ENCODE measurements around the gene PADI1. TPM values are rescaled to one million over a fixed set of nuclear protein-coding genes. Genes with fewer than 3 reads are reported as not detected.
"Not testable (repeated sequence)": the region's sequence is repeated elsewhere in the genome, so short reads cannot be mapped to it uniquely, and the experiment has no call there.

PADI1 gene
- total RNA-seq, 1 experiment from 2014 or later: not detected

- not testable (repeated sequence) for H2AFZ ChIP-seq (ENCODE audit: low read length); H3K9me2 ChIP-seq (replicated peaks; ENCODE audit: insufficient read depth, low read length); H3K4me3 ChIP-seq (ENCODE audit: low read length); H3K36me3 ChIP-seq (ENCODE audit: insufficient read depth, low read length); H3K9ac ChIP-seq (ENCODE audit: low read length); H3K79me2 ChIP-seq (ENCODE audit: low read length); H3K9me3 ChIP-seq (ENCODE audit: low read length); H3K4me2 ChIP-seq (ENCODE audit: low read depth, low read length, poor library complexity, severe bottlenecking); H4K20me1 ChIP-seq (ENCODE audit: insufficient read depth, low read depth, low read length); H3K4me1 ChIP-seq (ENCODE audit: low read length); DNase-seq; H3K27ac ChIP-seq (ENCODE audit: low read length); H3K27me3 ChIP-seq (ENCODE audit: low read length)
These were observed 36.3 kb downstream of the PADI1 start for GRCh38 chr1:17241011-17241779.

GRCh38 chr1:17241780-17242074, 36.8 kb downstream of the PADI1 start:
- not testable (repeated sequence) for H3K27me3 ChIP-seq (ENCODE audit: low read length); H3K4me2 ChIP-seq (ENCODE audit: low read depth, low read length, poor library complexity, severe bottlenecking); H3K36me3 ChIP-seq (ENCODE audit: insufficient read depth, low read length); H4K20me1 ChIP-seq (ENCODE audit: insufficient read depth, low read depth, low read length); H3K79me2 ChIP-seq (ENCODE audit: low read length); H3K9ac ChIP-seq (ENCODE audit: low read length); H3K27ac ChIP-seq (ENCODE audit: low read length); H3K9me2 ChIP-seq (replicated peaks; ENCODE audit: insufficient read depth, low read length); H3K4me3 ChIP-seq (ENCODE audit: low read length); H3K9me3 ChIP-seq (ENCODE audit: low read length); H3K4me1 ChIP-seq (ENCODE audit: low read length); DNase-seq; H2AFZ ChIP-seq (ENCODE audit: low read length)

- Histone ChIP-seq H3K4me2 (ENCODE audit: low read depth, low read length, poor library complexity, severe bottlenecking) (no peak overlapping the region), H3K9me3 (ENCODE audit: low read length) (no peaks in the 10 kb centered on the region), H3K79me2 (ENCODE audit: low read length) (no peaks in the 10 kb centered on the region), H3K4me3 (ENCODE audit: low read length) (no peak overlapping the region), H3K4me1 (ENCODE audit: low read length) (no peaks in the 10 kb centered on the region), H3K27me3 (ENCODE audit: low read length) (no peaks in the 10 kb centered on the region), H3K9me2 (replicated peaks; ENCODE audit: insufficient read depth, low read length) (no peaks in the 10 kb centered on the region), H3K27ac (ENCODE audit: low read length) (no peak overlapping the region), H4K20me1 (ENCODE audit: insufficient read depth, low read depth, low read length) (no peaks in the 10 kb centered on the region), H3K9ac (ENCODE audit: low read length) (no peak overlapping the region), H2AFZ (ENCODE audit: low read length) (no peak overlapping the region), H3K36me3 (ENCODE audit: insufficient read depth, low read length) (no peaks in the 10 kb centered on the region)
- DNase-seq: no peak
These were observed 38.3 kb downstream of the PADI1 start for GRCh38 chr1:17243274-17243673.

- H3K36me3 ChIP-seq (ENCODE audit: insufficient read depth, low read length): no peaks in the 10 kb centered on the region
- H2AFZ ChIP-seq (ENCODE audit: low read length): no peak overlapping the region
- H3K9me3 ChIP-seq (ENCODE audit: low read length): no peaks in the 10 kb centered on the region
- no peaks in the 10 kb centered on the region for H3K27me3 ChIP-seq (ENCODE audit: low read length)
- H3K27ac ChIP-seq (ENCODE audit: low read length): no peak overlapping the region
- no peak overlapping the region for H3K4me3 ChIP-seq (ENCODE audit: low read length)
- no peak for DNase-seq
- no peaks in the 10 kb centered on the region for H4K20me1 ChIP-seq (ENCODE audit: insufficient read depth, low read depth, low read length)
- no peak overlapping the region for H3K4me2 ChIP-seq (ENCODE audit: low read depth, low read length, poor library complexity, severe bottlenecking)
- H3K79me2 ChIP-seq (ENCODE audit: low read length): no peaks in the 10 kb centered on the region
- no peaks in the 10 kb centered on the region for H3K4me1 ChIP-seq (ENCODE audit: low read length)
- no peak overlapping the region for H3K9ac ChIP-seq (ENCODE audit: low read length)
- H3K9me2 ChIP-seq (replicated peaks; ENCODE audit: insufficient read depth, low read length): no peaks in the 10 kb centered on the region
These were observed 40.2 kb downstream of the PADI1 start for GRCh38 chr1:17244821-17245740.

- H3K9ac ChIP-seq (ENCODE audit: low read length): no peak overlapping the region
- no peaks in the 10 kb centered on the region for H3K9me2 ChIP-seq (replicated peaks; ENCODE audit: insufficient read depth, low read length)
- no peaks in the 10 kb centered on the region for H4K20me1 ChIP-seq (ENCODE audit: insufficient read depth, low read depth, low read length)
- no peaks in the 10 kb centered on the region for H3K79me2 ChIP-seq (ENCODE audit: low read length)
- H3K27me3 ChIP-seq (ENCODE audit: low read length): no peaks in the 10 kb centered on the region
- H2AFZ ChIP-seq (ENCODE audit: low read length): no peak overlapping the region
- no peaks in the 10 kb centered on the region for H3K4me1 ChIP-seq (ENCODE audit: low read length)
- no peak for DNase-seq
- no peaks in the 10 kb centered on the region for H3K9me3 ChIP-seq (ENCODE audit: low read length)
- H3K4me3 ChIP-seq (ENCODE audit: low read length): no peak overlapping the region
- H3K4me2 ChIP-seq (ENCODE audit: low read depth, low read length, poor library complexity, severe bottlenecking): no peak overlapping the region
- H3K36me3 ChIP-seq (ENCODE audit: insufficient read depth, low read length): no peaks in the 10 kb centered on the region
- H3K27ac ChIP-seq (ENCODE audit: low read length): no peak overlapping the region
These were observed 40.9 kb downstream of the PADI1 start for GRCh38 chr1:17245816-17246325.

GRCh38 chr1:17246971-17247370, 42.0 kb downstream of the PADI1 start:
- Histone ChIP-seq H4K20me1 (ENCODE audit: insufficient read depth, low read depth, low read length) (no peaks in the 10 kb centered on the region), H3K4me1 (ENCODE audit: low read length) (no peaks in the 10 kb centered on the region), H3K79me2 (ENCODE audit: low read length) (no peaks in the 10 kb centered on the region), H3K4me3 (ENCODE audit: low read length) (no peak overlapping the region), H3K9me3 (ENCODE audit: low read length) (no peaks in the 10 kb centered on the region), H2AFZ (ENCODE audit: low read length) (no peak overlapping the region), H3K9ac (ENCODE audit: low read length) (no peak overlapping the region), H3K4me2 (ENCODE audit: low read depth, low read length, poor library complexity, severe bottlenecking) (no peak overlapping the region), H3K36me3 (ENCODE audit: insufficient read depth, low read length) (no peaks in the 10 kb centered on the region), H3K9me2 (replicated peaks; ENCODE audit: insufficient read depth, low read length) (no peaks in the 10 kb centered on the region), H3K27me3 (ENCODE audit: low read length) (no peaks in the 10 kb centered on the region), H3K27ac (ENCODE audit: low read length) (no peak overlapping the region)
- no peak for DNase-seq

- Histone ChIP-seq H3K36me3 (ENCODE audit: insufficient read depth, low read length) (no peaks in the 10 kb centered on the region), H3K9ac (ENCODE audit: low read length) (no peak within 1 kb of the TSS), H3K4me1 (ENCODE audit: low read length) (no peaks in the 10 kb centered on the region), H3K9me3 (ENCODE audit: low read length) (no peaks in the 10 kb centered on the region), H3K27ac (ENCODE audit: low read length) (no peak within 1 kb of the TSS), H3K79me2 (ENCODE audit: low read length) (no peaks in the 10 kb centered on the region), H4K20me1 (ENCODE audit: insufficient read depth, low read depth, low read length) (no peaks in the 10 kb centered on the region), H3K4me2 (ENCODE audit: low read depth, low read length, poor library complexity, severe bottlenecking) (no peak within 1 kb of the TSS), H2AFZ (ENCODE audit: low read length) (no peak within 1 kb of the TSS), H3K9me2 (replicated peaks; ENCODE audit: insufficient read depth, low read length) (no peaks in the 10 kb centered on the region), H3K4me3 (ENCODE audit: low read length) (no peak within 1 kb of the TSS), H3K27me3 (ENCODE audit: low read length) (no peaks in the 10 kb centered on the region)
- DNase-seq: no peak
These were observed 43.9 kb downstream of the PADI1 start, which contains the start of gene PADI3 for GRCh38 chr1:17248781-17249180. Gene PADI3 (plus strand): TSS chr1:17249098. CDS start chr1:17249138, 40 bp downstream.

GRCh38 chr1:17250601-17251000, 45.7 kb downstream of the PADI1 start:
- Histone ChIP-seq H3K4me2 (ENCODE audit: low read depth, low read length, poor library complexity, severe bottlenecking) (no peak overlapping the region), H4K20me1 (ENCODE audit: insufficient read depth, low read depth, low read length) (no peaks in the 10 kb centered on the region), H3K79me2 (ENCODE audit: low read length) (no peaks in the 10 kb centered on the region), H3K27ac (ENCODE audit: low read length) (no peak overlapping the region), H3K9me2 (replicated peaks; ENCODE audit: insufficient read depth, low read length) (no peaks in the 10 kb centered on the region), H3K9me3 (ENCODE audit: low read length) (no peaks in the 10 kb centered on the region), H2AFZ (ENCODE audit: low read length) (no peak overlapping the region), H3K4me3 (ENCODE audit: low read length) (no peak overlapping the region), H3K27me3 (ENCODE audit: low read length) (no peaks in the 10 kb centered on the region), H3K4me1 (ENCODE audit: low read length) (no peaks in the 10 kb centered on the region), H3K9ac (ENCODE audit: low read length) (no peak overlapping the region), H3K36me3 (ENCODE audit: insufficient read depth, low read length) (no peaks in the 10 kb centered on the region)
- DNase-seq: no peak
